IgD-negative memory B cell (primary cell): ENCODE results near the gene DNAJC1. TPM values are rescaled to one million over a fixed set of nuclear protein-coding genes. Genes with fewer than 3 reads are reported as not detected.

Experiments
- H3K27ac Mint-ChIP-seq, 3 donors: one replicate each; pipeline ENCODE4 v1.8.0; 2020 to 2022; ENCODE audit warnings: mild to moderate bottlenecking in 3 of 3, mixed read lengths in 3 of 3, moderate library complexity in 1 of 3
- H3K27me3 Mint-ChIP-seq: one replicate; pipeline ENCODE4 v1.8.0; 2021; ENCODE audit warnings: mixed read lengths
- H3K36me3 Mint-ChIP-seq: one replicate; pipeline ENCODE4 v1.8.0; 2020; ENCODE audit warnings: mild to moderate bottlenecking, mixed read lengths
- H3K4me1 Mint-ChIP-seq, 3 donors: one replicate each; pipeline ENCODE4 v1.8.0; 2020 to 2022; ENCODE audit warnings: mixed read lengths in 3 of 3, mild to moderate bottlenecking in 1 of 3
- H3K4me3 Mint-ChIP-seq, 4 donors: one replicate each; pipeline ENCODE4 v1.8.0; 2020 to 2022; ENCODE audit warnings: mild to moderate bottlenecking in 4 of 4, mixed read lengths in 4 of 4, moderate library complexity in 3 of 4
- H3K9me3 Mint-ChIP-seq, 3 donors: one replicate each; pipeline ENCODE4 v1.8.0; 2020 to 2021; ENCODE audit warnings: mixed read lengths in 3 of 3, mild to moderate bottlenecking in 1 of 3
- polyA plus RNA-seq: library from polyadenylated mRNA; unstranded; fragments of 300-500 nt; fragmentation: Illumina TruSeq; gene quantifications from one replicate; pipeline ENCODE4 v1.2.3, GENCODE V29; 2021

Gene DNAJC1
- polyA plus RNA-seq, 1 donor from 2014 or later, result 17.9 TPM

DNA sequence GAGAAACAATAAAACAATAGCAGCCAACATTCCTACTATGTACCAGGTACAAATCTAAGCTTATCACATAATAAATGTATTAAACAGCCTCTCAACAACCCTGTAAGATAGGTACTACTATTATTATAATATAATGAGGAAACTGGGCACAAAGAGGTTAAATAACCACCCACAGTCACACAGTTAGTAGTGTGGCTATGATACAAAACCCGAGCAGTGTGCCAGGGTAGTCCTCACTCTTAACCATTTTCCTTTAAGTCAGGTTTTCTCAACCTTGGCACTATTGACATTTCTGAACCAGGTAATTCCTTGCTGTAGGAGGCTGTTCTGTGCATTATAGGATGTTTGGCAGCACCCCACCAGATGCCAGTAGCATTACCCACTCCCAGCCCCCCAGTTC is 48.8 kb downstream of the DNAJC1 start:
- no peak overlapping the region for H3K4me3 Mint-ChIP-seq
- no peak overlapping the region for H3K27ac Mint-ChIP-seq
- H3K36me3 Mint-ChIP-seq, result peaks cover 1% of the 10 kb centered on the region
- H3K4me1 Mint-ChIP-seq, result peaks cover 3 to 6% (median 5%) of the 10 kb centered on the region in 3 donors
- no peaks in the 10 kb centered on the region for H3K27me3 Mint-ChIP-seq
- no peaks in the 10 kb centered on the region for H3K9me3 Mint-ChIP-seq

DNA sequence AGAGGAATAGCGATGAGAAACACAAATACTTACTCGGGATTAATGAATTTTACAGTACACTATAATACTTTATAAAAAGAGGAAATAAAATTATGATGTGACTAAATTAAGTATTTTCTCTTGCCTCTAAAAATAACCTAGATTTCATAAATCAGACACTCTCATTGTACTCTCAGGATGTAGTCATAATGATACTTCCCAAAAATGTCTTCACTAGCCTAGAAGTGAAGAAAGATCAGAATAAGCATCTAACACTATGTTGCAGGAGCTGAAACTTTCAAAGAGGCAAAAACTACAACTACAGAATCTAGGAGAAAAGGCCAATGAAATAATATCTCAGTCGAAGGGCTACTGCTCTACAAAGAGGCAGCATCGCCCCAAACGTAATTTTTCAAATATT is 49.4 kb downstream of the DNAJC1 start:
- H3K9me3 Mint-ChIP-seq, result no peaks in the 10 kb centered on the region
- H3K4me3 Mint-ChIP-seq, result no peak overlapping the region
- peaks cover 1% of the 10 kb centered on the region for H3K36me3 Mint-ChIP-seq
- no peaks in the 10 kb centered on the region for H3K27me3 Mint-ChIP-seq
- peaks cover 3 to 6% (median 5%) of the 10 kb centered on the region in 3 donors for H3K4me1 Mint-ChIP-seq
- no peak overlapping the region for H3K27ac Mint-ChIP-seq

DNA sequence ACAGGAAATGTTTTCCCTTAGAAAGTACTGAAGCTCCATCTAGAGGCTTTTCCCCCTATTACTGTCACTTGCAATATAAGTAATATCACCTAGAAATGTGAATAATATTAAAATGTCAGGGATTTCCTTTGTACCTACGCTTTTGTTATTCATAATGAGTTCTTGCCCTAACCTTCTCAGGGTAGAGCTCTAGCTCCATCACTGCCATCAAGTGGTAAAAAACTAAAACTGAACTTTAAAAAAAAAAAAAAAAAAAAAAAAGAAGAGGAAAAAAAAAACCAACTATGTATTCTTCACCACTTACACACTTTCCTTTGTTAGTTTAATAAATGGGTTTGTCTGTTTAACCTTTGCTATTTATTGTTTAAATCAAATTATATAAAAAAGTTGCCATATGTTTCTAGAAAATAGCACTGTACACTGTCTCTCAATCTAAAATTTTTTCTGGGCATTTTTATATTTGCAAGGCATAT is 49.9 kb downstream of the DNAJC1 start:
- Mint-ChIP-seq H3K9me3 (no peaks in the 10 kb centered on the region), H3K4me1 (peaks cover 2 to 5% (median 4%) of the 10 kb centered on the region in 3 donors), H3K36me3 (peaks cover 1% of the 10 kb centered on the region), H3K4me3 (no peak overlapping the region), H3K27ac (no peak overlapping the region), H3K27me3 (no peaks in the 10 kb centered on the region)

DNA sequence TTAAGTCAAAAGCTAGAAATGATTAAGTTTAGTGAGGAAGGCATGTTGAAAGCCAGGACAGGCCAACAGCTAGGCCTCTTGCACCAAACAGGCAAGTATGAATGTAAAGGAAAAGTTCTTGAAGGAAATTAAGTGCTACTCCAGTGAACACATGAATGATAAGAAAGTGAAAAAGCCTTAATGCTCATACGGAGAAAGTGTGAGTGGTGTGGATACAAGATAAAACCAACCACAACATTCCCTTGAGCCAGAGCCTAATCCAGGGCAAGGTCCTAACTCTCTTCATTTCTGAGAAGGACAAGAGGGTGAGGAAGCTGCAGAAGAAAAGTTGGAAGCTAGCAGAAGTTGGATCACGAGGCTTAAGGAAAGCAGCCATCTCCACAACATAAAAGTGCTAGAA is 53.0 kb downstream of the DNAJC1 start:
- Mint-ChIP-seq H3K36me3 (peaks cover 1% of the 10 kb centered on the region), H3K9me3 (no peaks in the 10 kb centered on the region), H3K4me1 (peaks cover 2 to 5% (median 4%) of the 10 kb centered on the region in 3 donors), H3K27ac (no peak overlapping the region), H3K4me3 (no peak overlapping the region), H3K27me3 (no peaks in the 10 kb centered on the region)

DNA sequence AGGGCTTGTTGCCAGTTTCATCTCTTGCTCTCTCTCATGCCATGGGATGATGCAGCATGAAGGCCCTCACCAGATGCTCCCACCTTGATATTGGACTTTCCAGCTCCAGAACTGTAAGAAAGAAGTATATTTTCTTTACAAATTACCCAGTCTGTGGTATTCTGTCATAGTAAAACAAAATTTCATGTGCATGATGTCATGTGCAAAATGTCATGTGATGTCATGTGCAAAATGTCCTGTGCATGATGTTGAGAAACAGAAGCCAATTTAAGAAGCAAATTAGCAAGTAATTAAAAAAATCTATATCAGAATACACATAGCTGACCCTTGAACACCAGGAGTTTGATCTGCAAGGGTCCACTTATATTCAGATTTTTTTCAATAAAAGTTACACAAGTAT is 56.6 kb downstream of the DNAJC1 start:
- Mint-ChIP-seq H3K4me1 (peaks cover 3 to 16% (median 9%) of the 10 kb centered on the region in 3 donors), H3K36me3 (peaks cover 3% of the 10 kb centered on the region), H3K27ac (no peak overlapping the region), H3K4me3 (no peak overlapping the region), H3K9me3 (no peaks in the 10 kb centered on the region), H3K27me3 (no peaks in the 10 kb centered on the region)

DNA sequence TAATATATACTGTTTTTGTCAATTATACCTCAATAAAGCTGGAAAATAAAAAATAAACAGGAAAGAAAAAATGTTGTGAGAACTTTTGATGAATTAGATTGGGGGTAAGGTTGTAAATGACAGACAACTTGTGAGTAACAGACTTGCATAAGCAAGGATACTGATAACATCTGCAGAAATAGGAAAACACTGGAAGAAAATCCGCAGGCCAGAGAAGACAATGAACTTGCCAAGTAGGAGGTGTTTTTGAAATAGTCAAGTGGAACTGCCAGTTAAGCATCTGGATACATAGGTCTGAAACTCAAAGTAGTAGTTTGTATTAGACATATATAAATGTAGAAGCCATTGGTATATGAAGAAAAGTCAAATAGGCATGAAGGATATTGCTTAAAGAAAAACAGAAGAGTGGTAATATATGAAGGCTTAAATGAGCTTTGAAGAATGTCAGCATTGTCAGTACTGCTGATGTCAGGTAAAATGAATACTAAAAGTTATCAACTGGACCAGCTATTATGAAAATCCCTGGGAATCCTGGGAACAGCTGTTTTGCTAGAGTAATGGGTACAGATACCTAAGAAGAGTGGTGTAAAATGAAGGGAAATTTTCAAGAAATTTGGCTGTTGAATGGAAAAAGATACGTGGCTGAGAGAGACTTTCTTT is 58.7 kb downstream of the DNAJC1 start:
- H3K27me3 Mint-ChIP-seq, result no peaks in the 10 kb centered on the region
- H3K4me1 Mint-ChIP-seq, result peaks cover 4 to 16% (median 9%) of the 10 kb centered on the region in 3 donors
- H3K36me3 Mint-ChIP-seq, result peaks cover 3% of the 10 kb centered on the region
- H3K27ac Mint-ChIP-seq, result peak overlapping the region in 1 of 3 donors; percentile 4
- H3K9me3 Mint-ChIP-seq, result no peaks in the 10 kb centered on the region
- H3K4me3 Mint-ChIP-seq, result no peak overlapping the region

DNA sequence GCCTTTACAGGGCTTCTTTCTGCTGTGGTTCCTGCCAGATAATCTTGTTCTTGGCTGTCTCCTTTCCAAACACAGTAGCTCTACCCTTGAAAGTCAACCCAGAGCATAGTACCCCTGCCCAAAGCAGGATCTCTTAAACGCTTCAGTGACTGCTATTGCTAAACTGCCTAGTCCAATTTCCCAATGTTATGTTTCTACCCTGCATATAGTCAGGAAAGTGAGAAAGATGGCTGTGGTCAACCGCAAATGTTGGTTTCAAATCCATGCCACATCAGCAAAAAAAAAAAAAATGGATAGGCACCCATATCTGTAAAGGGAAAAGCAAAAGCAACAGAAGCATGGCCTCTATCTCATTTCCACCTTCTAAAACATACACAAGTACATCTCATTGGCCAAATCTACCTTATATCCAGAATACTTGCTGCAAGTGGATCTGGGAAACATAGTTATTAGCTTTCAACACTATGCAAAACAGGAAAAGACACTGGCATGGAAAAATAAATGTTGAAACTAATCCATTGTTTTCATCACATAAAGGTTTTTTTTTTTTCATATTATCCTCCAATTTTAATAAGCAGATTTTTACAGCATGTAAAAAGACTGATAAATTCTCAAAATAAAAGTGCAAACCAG is 59.8 kb downstream of the DNAJC1 start:
- peaks cover 3% of the 10 kb centered on the region for H3K36me3 Mint-ChIP-seq
- no peak overlapping the region for H3K4me3 Mint-ChIP-seq
- H3K4me1 Mint-ChIP-seq, result peaks cover 4 to 16% (median 9%) of the 10 kb centered on the region in 3 donors
- H3K27me3 Mint-ChIP-seq, result no peaks in the 10 kb centered on the region
- no peak overlapping the region for H3K27ac Mint-ChIP-seq
- no peaks in the 10 kb centered on the region for H3K9me3 Mint-ChIP-seq

DNA sequence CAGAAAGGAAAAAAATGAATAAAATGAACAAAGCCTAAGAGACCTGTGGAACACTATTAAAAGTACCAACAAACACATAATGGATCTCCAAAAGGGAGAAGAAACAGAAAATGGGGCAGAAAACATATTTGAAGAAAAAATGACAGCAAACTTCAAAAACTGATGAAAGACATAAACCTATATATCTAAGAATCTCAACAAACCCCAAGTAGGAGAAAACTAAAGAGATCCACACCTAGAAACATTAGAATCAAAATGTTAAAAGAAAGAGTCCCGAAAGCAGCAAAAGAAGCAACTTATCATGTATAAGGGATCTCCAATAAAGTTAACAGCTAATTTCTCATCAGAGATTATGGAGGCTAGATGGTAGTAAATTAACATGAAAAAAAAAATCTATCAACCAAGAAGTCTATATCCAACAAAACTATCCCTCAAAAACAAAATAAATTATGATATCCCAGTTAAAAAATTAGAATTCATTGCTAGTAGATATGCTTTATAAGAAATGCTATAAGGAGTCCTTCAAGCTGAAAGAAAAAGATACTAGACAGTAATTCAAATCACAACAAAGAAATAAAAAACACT is 68.0 kb downstream of the DNAJC1 start:
- peaks cover 2% of the 10 kb centered on the region for H3K36me3 Mint-ChIP-seq
- H3K4me1 Mint-ChIP-seq, result no peaks in the 10 kb centered on the region
- H3K27ac Mint-ChIP-seq, result no peak overlapping the region
- H3K27me3 Mint-ChIP-seq, result no peaks in the 10 kb centered on the region
- peaks cover 5 to 18% (median 10%) of the 10 kb centered on the region in 3 donors for H3K9me3 Mint-ChIP-seq
- H3K4me3 Mint-ChIP-seq, result peak overlapping the region in 1 of 4 donors; percentile 60

DNA sequence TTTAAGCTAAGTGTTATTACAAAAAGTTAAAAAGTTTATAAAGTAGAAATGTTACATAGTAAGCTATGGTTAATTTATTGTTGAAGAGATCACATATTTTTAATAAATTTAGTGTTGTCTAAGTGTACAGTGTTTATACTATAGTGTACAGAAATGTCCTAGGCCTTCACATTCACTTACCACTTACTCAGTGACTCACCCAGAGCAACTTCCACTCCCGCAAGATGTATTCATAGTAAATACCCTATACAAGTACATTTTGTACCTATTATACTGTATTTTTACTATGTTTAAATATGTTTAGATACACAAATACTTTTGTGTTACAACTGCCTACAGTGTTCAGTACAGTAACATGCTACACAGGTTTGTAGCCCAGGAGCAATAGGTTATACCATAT is 69.2 kb downstream of the DNAJC1 start:
- H3K4me1 Mint-ChIP-seq, result no peaks in the 10 kb centered on the region
- no peak overlapping the region for H3K4me3 Mint-ChIP-seq
- peaks cover 2% of the 10 kb centered on the region for H3K36me3 Mint-ChIP-seq
- no peaks in the 10 kb centered on the region for H3K27me3 Mint-ChIP-seq
- H3K27ac Mint-ChIP-seq, result no peak overlapping the region
- H3K9me3 Mint-ChIP-seq, result peaks cover 5 to 18% (median 10%) of the 10 kb centered on the region in 3 donors

DNA sequence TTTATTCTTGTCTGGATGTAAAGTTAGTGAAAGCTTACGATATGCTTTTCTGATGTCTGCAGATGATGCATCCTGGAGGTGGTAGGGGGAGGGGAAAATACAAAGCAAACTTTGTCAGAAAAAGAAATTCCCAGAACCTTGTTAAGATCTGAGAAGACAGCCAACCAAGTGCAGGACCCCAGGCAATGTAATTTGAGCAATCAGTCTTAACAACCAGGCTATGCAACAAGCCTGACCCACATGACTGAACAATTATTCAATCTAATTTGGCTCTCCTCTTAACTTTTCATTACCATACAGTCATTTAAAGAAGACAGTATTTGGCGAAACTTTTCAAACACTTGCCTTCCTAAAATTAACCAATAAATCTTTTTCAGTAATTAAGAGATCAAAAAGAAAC is 74.5 kb downstream of the DNAJC1 start:
- Mint-ChIP-seq H3K4me1 (no peaks in the 10 kb centered on the region), H3K36me3 (no peaks in the 10 kb centered on the region), H3K9me3 (no peaks in the 10 kb centered on the region), H3K27ac (no peak overlapping the region), H3K27me3 (no peaks in the 10 kb centered on the region), H3K4me3 (no peak overlapping the region)

DNA sequence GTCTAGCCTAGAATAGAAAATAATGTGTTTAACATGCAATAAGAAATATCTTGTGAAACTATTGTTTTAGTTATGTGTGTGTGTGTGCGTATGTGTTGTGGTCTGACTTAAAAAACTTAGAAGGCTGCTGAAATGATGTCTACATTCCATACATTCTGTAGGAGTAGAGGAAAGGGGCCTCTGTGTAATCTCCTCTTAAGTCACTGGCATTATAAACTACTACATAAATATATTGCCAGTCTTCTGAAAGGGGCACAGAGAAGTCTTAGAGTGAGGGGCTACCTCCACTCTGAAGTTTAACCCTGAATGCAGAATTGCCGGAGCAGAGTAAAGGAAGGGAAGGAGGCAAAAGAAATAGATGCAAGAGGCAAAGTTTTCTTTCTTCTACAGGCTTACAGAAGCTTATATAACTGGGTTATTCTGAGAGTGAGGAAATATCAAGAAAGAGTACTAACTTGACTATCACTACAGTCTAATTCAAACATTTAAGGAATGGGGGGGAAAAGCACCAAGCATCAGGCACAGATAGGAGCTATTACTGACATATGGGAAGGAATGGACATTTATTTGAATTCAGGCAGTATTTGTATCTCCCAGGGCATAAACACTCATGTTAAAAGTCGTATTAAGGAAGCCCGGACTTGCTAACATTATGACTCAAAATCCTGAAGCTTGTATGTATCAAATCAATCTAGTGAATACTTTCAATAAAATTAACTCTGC is 75.7 kb downstream of the DNAJC1 start:
- Mint-ChIP-seq H3K27me3 (no peaks in the 10 kb centered on the region), H3K9me3 (no peaks in the 10 kb centered on the region), H3K4me3 (no peak overlapping the region), H3K36me3 (no peaks in the 10 kb centered on the region), H3K4me1 (no peaks in the 10 kb centered on the region), H3K27ac (no peak overlapping the region)

DNA sequence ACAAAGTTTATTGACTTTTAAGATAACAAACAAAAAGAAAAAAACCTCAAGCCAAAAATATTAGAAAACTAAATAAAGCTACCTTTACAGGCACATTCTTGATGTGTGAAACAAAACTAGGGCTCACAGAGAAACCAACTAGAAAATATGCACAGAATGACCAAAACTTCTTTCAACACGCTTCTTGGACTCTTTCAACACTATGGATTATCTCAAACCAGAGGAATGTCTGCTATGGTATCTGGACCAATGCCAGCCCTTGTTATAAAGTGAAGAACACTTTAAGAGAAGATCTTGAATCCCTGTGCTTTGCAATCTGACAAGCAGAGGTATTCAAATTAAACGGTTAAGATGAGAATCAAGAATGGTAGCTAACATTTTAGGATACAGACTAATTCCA is 76.6 kb downstream of the DNAJC1 start:
- no peaks in the 10 kb centered on the region for H3K36me3 Mint-ChIP-seq
- no peaks in the 10 kb centered on the region for H3K9me3 Mint-ChIP-seq
- no peak overlapping the region for H3K4me3 Mint-ChIP-seq
- H3K27me3 Mint-ChIP-seq, result no peaks in the 10 kb centered on the region
- H3K4me1 Mint-ChIP-seq, result no peaks in the 10 kb centered on the region
- no peak overlapping the region for H3K27ac Mint-ChIP-seq

DNA sequence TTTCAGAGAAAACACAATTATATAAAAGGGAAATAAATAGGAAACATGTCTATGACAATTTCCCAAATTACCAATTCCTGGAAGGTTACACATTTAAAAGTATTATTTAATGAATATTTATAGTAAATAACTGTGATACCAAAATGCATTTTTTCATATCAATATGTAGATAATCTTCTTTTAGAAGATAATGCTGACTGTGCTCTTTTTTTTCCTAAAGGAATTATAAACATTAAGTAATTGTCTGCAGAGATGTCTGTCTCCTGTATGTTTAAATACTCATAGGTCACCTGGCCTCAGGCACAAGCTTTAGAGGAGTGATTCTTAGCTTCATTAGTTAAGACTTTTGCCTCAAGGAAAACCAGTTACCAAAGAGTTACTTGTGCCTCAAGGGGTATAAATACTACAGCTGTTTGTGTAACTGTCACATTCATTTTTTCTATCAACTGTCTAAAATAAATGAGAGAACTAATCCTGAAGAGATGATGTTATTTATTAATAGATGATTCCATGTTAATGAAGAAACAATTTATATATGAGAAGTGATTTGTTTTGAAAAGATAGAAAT is 77.1 kb downstream of the DNAJC1 start:
- Mint-ChIP-seq H3K4me1 (no peaks in the 10 kb centered on the region), H3K4me3 (no peak overlapping the region), H3K9me3 (no peaks in the 10 kb centered on the region), H3K27ac (no peak overlapping the region), H3K36me3 (no peaks in the 10 kb centered on the region), H3K27me3 (no peaks in the 10 kb centered on the region)

DNA sequence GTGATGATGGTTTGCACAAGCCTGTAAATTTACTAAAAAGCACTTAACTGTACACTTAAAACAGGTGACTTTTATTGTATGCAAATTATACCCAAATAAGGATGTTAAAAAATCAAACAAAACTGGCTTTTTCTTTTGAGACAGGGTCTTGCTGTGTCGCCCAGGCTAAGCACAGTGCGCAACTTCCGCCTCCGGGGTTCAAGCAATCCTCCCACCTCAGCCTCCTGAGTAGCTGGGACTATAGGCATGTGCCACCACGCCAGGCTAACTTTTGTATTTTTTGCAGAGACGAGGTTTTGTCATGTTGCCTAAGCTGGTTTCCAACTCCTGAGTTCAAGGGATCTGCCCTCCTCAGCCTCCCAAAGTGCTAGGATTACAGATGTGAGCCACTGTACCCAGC is 77.7 kb downstream of the DNAJC1 start:
- Mint-ChIP-seq H3K27me3 (no peaks in the 10 kb centered on the region), H3K36me3 (no peaks in the 10 kb centered on the region), H3K4me1 (no peaks in the 10 kb centered on the region), H3K4me3 (no peak overlapping the region), H3K27ac (peak overlapping the region in 1 of 3 donors; percentile 61), H3K9me3 (no peaks in the 10 kb centered on the region)

DNA sequence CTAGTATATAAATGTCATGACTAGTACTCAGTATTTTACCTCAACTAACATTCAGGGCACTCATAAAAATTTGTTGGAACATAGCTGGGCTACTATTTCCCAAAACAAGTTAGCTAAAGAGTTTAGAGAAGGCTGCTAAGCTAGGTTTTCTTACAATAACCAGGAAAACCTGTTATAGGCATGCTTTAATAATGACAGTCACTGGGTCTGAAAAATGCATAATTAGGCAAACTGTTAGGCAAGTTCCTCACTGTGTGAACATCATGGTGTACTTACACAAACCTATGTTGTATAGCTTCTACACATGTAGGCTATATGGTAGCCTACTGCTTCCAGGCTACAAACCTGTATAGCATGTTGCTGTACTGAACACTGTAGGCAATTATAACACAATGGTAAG is 79.0 kb downstream of the DNAJC1 start:
- no peak overlapping the region for H3K4me3 Mint-ChIP-seq
- no peaks in the 10 kb centered on the region for H3K36me3 Mint-ChIP-seq
- no peaks in the 10 kb centered on the region for H3K9me3 Mint-ChIP-seq
- peaks cover 0 to 2% (median 0%) of the 10 kb centered on the region in 3 donors for H3K4me1 Mint-ChIP-seq
- no peak overlapping the region for H3K27ac Mint-ChIP-seq
- H3K27me3 Mint-ChIP-seq, result no peaks in the 10 kb centered on the region
